ENCODE results near the gene CACNA1C. TPM values are rescaled to one million over a fixed set of nuclear protein-coding genes. Genes with fewer than 3 reads are reported as not detected.

CACNA1C gene
- total RNA-seq, 1 experiment from 2014 or later = 1.1 TPM

- H3K27me3 ChIP-seq (ENCODE audit: insufficient read depth, low read length) = no peaks in the 10 kb centered on the region
- no peak overlapping the region for H2BK120ac ChIP-seq (ENCODE audit: low read depth, low read length, poor library complexity, severe bottlenecking)
- H3K23me2 ChIP-seq (ENCODE audit: insufficient read length, low read depth, low read length, poor library complexity, severe bottlenecking) = no peaks in the 10 kb centered on the region
- no peak overlapping the region for H4K91ac ChIP-seq (ENCODE audit: insufficient read length, low read depth, low read length)
- no peak overlapping the region for H3K4me2 ChIP-seq (ENCODE audit: insufficient read depth, insufficient read length, low read length)
- H3K56ac ChIP-seq (ENCODE audit: insufficient read length, low read depth, low read length) = no peak overlapping the region
- no peak overlapping the region for H2AFZ ChIP-seq (ENCODE audit: low read length)
- peaks cover 5% of the 10 kb centered on the region for H3K27me3 Mint-ChIP-seq (ENCODE audit: low read depth)
- H3K4me1 ChIP-seq (ENCODE audit: insufficient read depth, low read length) = no peaks in the 10 kb centered on the region
- peaks cover 11 to 13% of the 10 kb centered on the region in 2 experiments for H3K4me1 Mint-ChIP-seq
- H4K8ac ChIP-seq (replicated peaks; ENCODE audit: insufficient read length, low read depth, low read length) = no peak overlapping the region
- no peak overlapping the region for H4K5ac ChIP-seq (ENCODE audit: insufficient read length, low read depth, low read length)
- H4K20me1 ChIP-seq (ENCODE audit: control insufficient read depth, insufficient read depth, insufficient read length) = no peaks in the 10 kb centered on the region
- no peak overlapping the region for H2AK5ac ChIP-seq (ENCODE audit: insufficient read length, low read length)
- H3K79me1 ChIP-seq (ENCODE audit: insufficient read depth, low read depth, low read length, poor library complexity, severe bottlenecking) = no peaks in the 10 kb centered on the region
- 0 out of 7 replicates have a peak, but pooled peaks cover 0 to 1% (median 0%) of the 10 kb centered on the region in 3 experiments for H3K36me3 Mint-ChIP-seq (ENCODE audit: insufficient read depth in 1 of 3, low read depth in 3 of 3)
- H3K27ac ChIP-seq (ENCODE audit: insufficient read length, low read depth, low read length) = no peak overlapping the region
- no peak overlapping the region for H2BK20ac ChIP-seq (ENCODE audit: low read depth, low read length, poor library complexity, severe bottlenecking)
- no peak overlapping the region for H3K9ac ChIP-seq (ENCODE audit: extremely low read depth, insufficient read length, low read length)
- no peak overlapping the region for H3K4ac ChIP-seq (ENCODE audit: low read depth, low read length)
- H2BK15ac ChIP-seq (ENCODE audit: low read depth, low read length) = no peak overlapping the region
- H3K79me2 ChIP-seq (ENCODE audit: insufficient read depth, low read length) = no peaks in the 10 kb centered on the region
- DNase-seq = no peak
- H2BK12ac ChIP-seq (ENCODE audit: insufficient read length, low read depth, low read length) = no peak overlapping the region
- WGBS (ENCODE audit: extremely low coverage, insufficient read length, low lambda C conversion rate) = no CpG with 5 or more reads among the region's 10 CpGs
- H3K27ac Mint-ChIP-seq = no peak overlapping the region
- no peak overlapping the region for H3T11ph ChIP-seq (ENCODE audit: low read length)
- TF ChIP-seq CTCF (conservative IDR thresholded peaks at IDR 0.05) = no peak
- H3K9me3 ChIP-seq (ENCODE audit: control insufficient read depth, low read depth, low read length) = no peaks in the 10 kb centered on the region
- no peak overlapping the region for H3K14ac ChIP-seq (ENCODE audit: insufficient read depth, low read length)
- H3K18ac ChIP-seq (ENCODE audit: insufficient read length, low read depth, low read length) = no peak overlapping the region
- no peak overlapping the region for H2BK5ac ChIP-seq (ENCODE audit: insufficient read length, low read length)
- H3K4me3 Mint-ChIP-seq = no peak overlapping the region
- no peaks in the 10 kb centered on the region for H3K9me3 Mint-ChIP-seq
- no peak overlapping the region for H3K23ac ChIP-seq (ENCODE audit: insufficient read length, low read depth, low read length)
Observed at GRCh38 chr12:2142068-2142467, 89.3 kb downstream of the CACNA1C start.

Measured in H9 (cell line).